Spleen (tissue), 11 donors: Measurements from ENCODE around the gene WARS2. TPM values are rescaled to one million over a fixed set of nuclear protein-coding genes. Genes with fewer than 3 reads are reported as not detected.
A peak's percentile ranks its signal among the peaks of the same experiment; 100 is the strongest.

ENCODE experiments used
- DNase-seq: peaks from one replicate; pipeline ENCODE4 v3.0.0-alpha.2; 2020
- H3K27ac ChIP-seq, 8 donors: fragments of 200-600 bp; sonication (generic) in 7 of 8; 1 replicate in 4 of 8; 2 replicates in 4 of 8; pipeline versions ENCODE4 v1.5.0 to v1.8.0; 2016 to 2021; ENCODE audit warnings: inconsistent platforms in 4 of 8, mild to moderate bottlenecking in 4 of 8, moderate library complexity in 1 of 8
- H3K27me3 ChIP-seq, 7 donors: fragments of 200-600 bp; sonication (generic) in 6 of 7; replicated peaks in 1 of 7; 1 replicate in 4 of 7; 2 replicates in 3 of 7; pipeline versions ENCODE4 v1.5.0 to v1.8.0; 2016 to 2021; ENCODE audit warnings: inconsistent platforms in 3 of 7, mild to moderate bottlenecking in 1 of 7
- H3K36me3 ChIP-seq, 6 donors: fragments of 200-600 bp; sonication (generic) in 5 of 6; 1 replicate in 4 of 6; 2 replicates in 2 of 6; pipeline versions ENCODE4 v1.5.0 to v1.8.0; 2016 to 2021; ENCODE audit warnings: inconsistent platforms in 2 of 6
- H3K4me1 ChIP-seq, 6 donors: fragments of 200-600 bp; sonication (generic) in 5 of 6; 1 replicate in 3 of 6; 2 replicates in 3 of 6; pipeline versions ENCODE4 v1.5.0 to v1.8.0; 2016 to 2021; ENCODE audit warnings: inconsistent platforms in 3 of 6
- H3K4me3 ChIP-seq, 8 donors: fragments of 200-600 bp; sonication (generic) in 7 of 8; 1 replicate in 4 of 8; 2 replicates in 4 of 8; pipeline versions ENCODE4 v1.5.0 to v1.8.0; 2016 to 2021; ENCODE audit warnings: inconsistent platforms in 4 of 8, mild to moderate bottlenecking in 4 of 8, moderate library complexity in 2 of 8
- H3K9me3 ChIP-seq, 8 donors: fragments of 200-600 bp; sonication (generic) in 7 of 8; 1 replicate in 4 of 8; 2 replicates in 4 of 8; pipeline versions ENCODE4 v1.5.0 to v1.8.0; 2016 to 2021; ENCODE audit warnings: inconsistent platforms in 4 of 8
- POLR2A ChIP-seq, 3 donors: fragments of 450-650 bp; IDR thresholded peaks; one replicate each; pipeline ENCODE4 v1.5.1; 2017; ENCODE audit warnings: antibody characterized with exemption in 3 of 3, mild to moderate bottlenecking in 1 of 3
- POLR2AphosphoS5 ChIP-seq, 3 donors: sonication (generic); formaldehyde crosslinking; IDR thresholded peaks; one replicate each; pipeline ENCODE4 v1.5.1; 2017; ENCODE audit warnings: antibody characterized with exemption in 3 of 3
- WGBS, 5 donors: extraction: QIAGEN DNeasy Blood & Tissue Kit in 3 of 5; methylation state at CpG; one replicate each; pipeline versions ENCODE4 v1.1.5 to v1.1.7; 2013 to 2018; 5-methylcytosine and 5-hydroxymethylcytosine counted together
- intact Hi-C: fragments of 100-400 bp; cut with DNase I; formaldehyde crosslinking; loops from one replicate; pipeline ENCODE4 v1.15.0; 2023; ENCODE audit warnings: low total_unique reads
- polyA plus RNA-seq, 3 donors: library from polyadenylated mRNA; stranded (reverse); fragments of 200-250 nt; gene quantifications; one replicate each; pipeline ENCODE4 v1.2.1, GENCODE V29; 2013
- total RNA-seq, 7 donors: library from RNA; depleted of rRNA in 3 of 7; stranded (reverse); fragments of >200 nt in 3 of 7; fragmentation: NEBNext Ultra II Directional in 4 of 7; extraction: Animal tissue kit (Norgen Biotek cat#: 25700) in 4 of 7; gene quantifications; one replicate each; pipeline versions ENCODE4 v1.1.0 to v1.2.1, GENCODE V29; 2016 to 2021
- TF ChIP-seq, protein P1 (sequence below), 11 experiments: fragments of 200-600 bp in 7 of 11; fragments of 450-650 bp in 4 of 11; sonication (generic) in 4 of 11; IDR thresholded peaks in 8 of 11; conservative IDR thresholded peaks in 3 of 11; 1 replicate in 7 of 11; 2 replicates in 4 of 11; pipeline versions ENCODE4 v1.4.0 to v1.8.0; 2016 to 2021; ENCODE audit warnings: antibody characterized with exemption in 11 of 11, inconsistent platforms in 4 of 11, mild to moderate bottlenecking in 1 of 11
- donor health status: healthy with polysubstance abuse.
- donor health status: DM: no; HTN: no; CAD: no; lungs with moderate emphysema.
- donor health status: DM: no; HTN: no; CAD: no.
- donor health status: Bipolar disorder and iron deficiency.
- donor health status: healthy.
- donor health status: DM: no; HTN: no; CAD: no.
- donor health status: DM: yes; HTN: yes; CAD: no.

WARS2 gene
- total and polyA plus RNA-seq, 10 donors = 2.9 to 13.0 (median 8.5) TPM

DNA sequence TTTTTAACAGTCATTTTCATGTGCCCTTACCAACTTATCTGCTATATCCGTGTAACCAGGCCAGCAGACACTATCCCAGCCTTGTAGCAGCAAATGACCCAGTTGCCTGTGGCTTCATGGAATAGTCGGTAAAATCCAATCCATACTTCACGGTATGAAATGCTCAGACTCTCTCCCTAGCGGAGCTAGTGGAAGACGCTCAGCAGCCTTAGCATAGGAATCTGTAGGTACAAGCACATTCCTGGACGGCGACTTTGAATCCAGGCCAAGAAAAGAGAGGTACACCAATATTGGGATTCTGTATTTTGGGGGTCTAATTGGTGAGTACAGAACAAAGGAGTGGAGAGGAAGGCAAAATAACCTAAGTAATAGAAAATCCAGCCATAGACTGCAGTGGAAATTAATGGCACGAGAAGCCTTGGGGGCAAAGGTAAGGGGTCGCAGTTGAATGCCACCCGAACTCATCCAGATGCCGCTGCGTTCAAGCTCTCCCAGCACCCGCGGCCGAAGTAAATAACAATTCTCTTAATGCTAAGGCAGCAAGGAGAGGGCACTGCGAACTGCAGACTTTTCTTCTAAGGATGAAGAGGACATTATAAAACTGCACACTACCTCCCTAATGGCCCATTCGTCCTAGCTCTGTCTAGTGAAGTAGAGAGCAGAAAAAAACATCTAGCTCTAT lies 134.6 kb downstream of the WARS2 start:
- TF ChIP-seq POLR2A (IDR thresholded peaks at IDR 0.05) (no peak), POLR2AphosphoS5 (IDR thresholded peaks at IDR 0.05) (no peak)
- TF ChIP-seq, protein P1, sequence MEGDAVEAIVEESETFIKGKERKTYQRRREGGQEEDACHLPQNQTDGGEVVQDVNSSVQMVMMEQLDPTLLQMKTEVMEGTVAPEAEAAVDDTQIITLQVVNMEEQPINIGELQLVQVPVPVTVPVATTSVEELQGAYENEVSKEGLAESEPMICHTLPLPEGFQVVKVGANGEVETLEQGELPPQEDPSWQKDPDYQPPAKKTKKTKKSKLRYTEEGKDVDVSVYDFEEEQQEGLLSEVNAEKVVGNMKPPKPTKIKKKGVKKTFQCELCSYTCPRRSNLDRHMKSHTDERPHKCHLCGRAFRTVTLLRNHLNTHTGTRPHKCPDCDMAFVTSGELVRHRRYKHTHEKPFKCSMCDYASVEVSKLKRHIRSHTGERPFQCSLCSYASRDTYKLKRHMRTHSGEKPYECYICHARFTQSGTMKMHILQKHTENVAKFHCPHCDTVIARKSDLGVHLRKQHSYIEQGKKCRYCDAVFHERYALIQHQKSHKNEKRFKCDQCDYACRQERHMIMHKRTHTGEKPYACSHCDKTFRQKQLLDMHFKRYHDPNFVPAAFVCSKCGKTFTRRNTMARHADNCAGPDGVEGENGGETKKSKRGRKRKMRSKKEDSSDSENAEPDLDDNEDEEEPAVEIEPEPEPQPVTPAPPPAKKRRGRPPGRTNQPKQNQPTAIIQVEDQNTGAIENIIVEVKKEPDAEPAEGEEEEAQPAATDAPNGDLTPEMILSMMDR (IDR thresholded peaks at IDR 0.05 in 8 of 11, conservative IDR thresholded peaks at IDR 0.05 in 3 of 11) = no peak
- peaks cover 16 to 45% (median 32%) of the 10 kb centered on the region in 6 donors for H3K4me1 ChIP-seq
- DNase-seq = peak; percentile 12
- H3K36me3 ChIP-seq = no peaks in the 10 kb centered on the region
- peaks cover 8 to 100% (median 89%) of the 10 kb centered on the region in 7 donors for H3K27me3 ChIP-seq
- no peak overlapping the region for H3K4me3 ChIP-seq
- intact Hi-C loops = loop anchor here (5.0 kb wide), 1 partner anchor 854 kb away; no protein-coding TSS in a partner anchor
- H3K9me3 ChIP-seq = peaks cover 0 to 19% (median 0%) of the 10 kb centered on the region in 8 donors
- H3K27ac ChIP-seq = no peak overlapping the region
- 9 to 12% (median 11%) methylated on average over 17 of the region's 17 CpGs for WGBS, 5 donors

DNA sequence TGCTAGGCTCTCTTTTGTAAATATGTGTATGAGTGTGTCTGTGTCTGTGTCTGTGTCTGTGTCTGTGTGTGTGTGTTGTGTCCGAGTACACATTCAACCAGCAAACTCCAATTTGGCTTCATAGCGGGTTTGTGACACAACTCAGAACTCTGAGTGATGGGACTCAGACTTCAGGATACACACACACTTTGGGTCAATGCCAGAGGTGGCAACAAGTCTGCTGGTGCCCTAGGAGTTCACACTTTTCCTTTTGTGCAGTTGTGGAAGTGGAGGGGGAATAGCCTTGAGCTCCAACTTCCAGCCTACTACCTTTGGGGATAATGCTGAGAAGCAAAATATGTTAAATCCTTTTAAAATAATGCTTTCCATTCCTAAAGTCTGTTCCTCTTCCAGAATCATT lies 135.7 kb downstream of the WARS2 start:
- DNase-seq = no peak
- Histone ChIP-seq H3K27me3 (peaks cover 13 to 100% (median 98%) of the 10 kb centered on the region in 7 donors), H3K4me3 (no peak overlapping the region), H3K9me3 (peaks cover 0 to 19% (median 0%) of the 10 kb centered on the region in 8 donors), H3K36me3 (no peaks in the 10 kb centered on the region), H3K4me1 (peaks cover 21 to 55% (median 40%) of the 10 kb centered on the region in 6 donors), H3K27ac (no peak overlapping the region)
- intact Hi-C loops = loop anchor here (5.0 kb wide), 1 partner anchor 852 kb away; no protein-coding TSS in a partner anchor
- 24 to 51% (median 38%) methylated on average over 2 of the region's 2 CpGs for WGBS, 5 donors
- TF ChIP-seq POLR2AphosphoS5 (IDR thresholded peaks at IDR 0.05) = no peak
- no peak for TF ChIP-seq POLR2A (IDR thresholded peaks at IDR 0.05)
- TF ChIP-seq, protein P1 (IDR thresholded peaks at IDR 0.05 in 8 of 11, conservative IDR thresholded peaks at IDR 0.05 in 3 of 11) = no peak

DNA sequence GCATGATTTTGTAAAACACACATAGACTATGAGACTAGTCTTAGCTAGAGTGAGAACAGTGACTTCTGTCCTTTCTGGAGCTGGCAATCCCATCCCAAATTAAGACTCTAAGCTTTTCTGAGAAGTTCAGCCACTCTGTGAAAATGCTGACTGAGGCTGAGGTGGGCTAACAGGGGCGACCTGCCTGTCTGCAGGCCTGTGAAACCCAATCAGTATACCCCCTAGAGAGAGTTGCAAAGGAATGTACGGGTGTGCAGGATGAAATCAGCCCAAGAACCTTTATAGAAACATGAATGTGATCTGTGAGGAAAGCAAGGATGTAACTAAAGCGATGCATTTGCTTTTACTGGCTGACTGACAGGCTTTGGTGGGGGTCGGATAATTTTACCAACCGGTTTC lies 136.3 kb downstream of the WARS2 start:
- Histone ChIP-seq H3K9me3 (peaks cover 0 to 19% (median 0%) of the 10 kb centered on the region in 8 donors), H3K27me3 (peaks cover 15 to 100% (median 99%) of the 10 kb centered on the region in 7 donors), H3K4me3 (no peak overlapping the region), H3K27ac (no peak overlapping the region), H3K4me1 (peaks cover 21 to 55% (median 39%) of the 10 kb centered on the region in 6 donors), H3K36me3 (no peaks in the 10 kb centered on the region)
- peak; percentile 15 for DNase-seq
- WGBS, 5 donors = 20 to 26% (median 22%) methylated on average over 5 of the region's 5 CpGs
- no peak for TF ChIP-seq POLR2A (IDR thresholded peaks at IDR 0.05)
- TF ChIP-seq, protein P1 (IDR thresholded peaks at IDR 0.05 in 8 of 11, conservative IDR thresholded peaks at IDR 0.05 in 3 of 11) = no peak
- no peak for TF ChIP-seq POLR2AphosphoS5 (IDR thresholded peaks at IDR 0.05)
- intact Hi-C loops = no loop called here

DNA sequence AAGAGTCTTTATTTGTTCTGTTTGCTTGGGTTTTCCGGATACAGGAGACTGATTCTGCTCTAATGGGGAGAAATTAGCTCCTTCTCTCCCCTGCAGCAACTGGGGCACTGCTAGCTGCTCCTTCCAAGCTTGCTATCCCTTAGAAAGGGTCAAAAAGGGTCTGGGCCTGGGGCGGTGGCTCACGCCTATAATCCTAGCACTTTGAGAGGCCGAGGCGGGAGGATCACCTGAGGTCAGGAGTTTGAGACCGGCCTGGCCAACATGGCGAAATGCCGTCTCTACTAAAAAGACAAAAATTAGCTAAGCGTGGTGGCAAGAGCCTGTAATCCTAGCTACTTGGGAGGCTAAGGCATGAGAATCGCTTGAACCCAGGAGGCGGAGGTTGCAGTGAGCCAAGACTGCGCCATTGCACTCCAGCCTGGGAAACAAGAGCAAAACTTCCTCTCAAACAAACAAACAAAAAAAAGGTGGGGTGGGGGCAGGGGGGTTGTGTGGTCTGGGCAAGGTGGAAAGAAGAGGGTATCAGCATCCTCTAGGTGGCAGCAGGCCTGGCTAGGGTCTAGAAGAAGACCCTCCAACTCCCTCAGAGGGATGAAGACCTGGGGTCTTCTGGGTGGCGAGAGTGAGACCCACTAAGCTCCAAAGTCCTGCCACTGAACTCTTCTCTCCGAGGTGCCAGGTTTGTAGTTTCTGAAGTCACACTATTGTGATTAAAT lies 136.9 kb downstream of the WARS2 start:
- H3K27ac ChIP-seq = no peak overlapping the region
- H3K36me3 ChIP-seq = no peaks in the 10 kb centered on the region
- H3K4me1 ChIP-seq = peaks cover 21 to 49% (median 35%) of the 10 kb centered on the region in 6 donors
- peak; percentile 25 for DNase-seq
- no peak overlapping the region for H3K4me3 ChIP-seq
- 40 to 49% (median 44%) methylated on average over 14 of the region's 14 CpGs for WGBS, 5 donors
- H3K9me3 ChIP-seq = peaks cover 0 to 19% (median 0%) of the 10 kb centered on the region in 8 donors
- TF ChIP-seq, protein P1 (IDR thresholded peaks at IDR 0.05 in 8 of 11, conservative IDR thresholded peaks at IDR 0.05 in 3 of 11) = no peak
- TF ChIP-seq POLR2AphosphoS5 (IDR thresholded peaks at IDR 0.05) (no peak), POLR2A (IDR thresholded peaks at IDR 0.05) (no peak)
- intact Hi-C loops = no loop called here
- peaks cover 14 to 100% (median 99%) of the 10 kb centered on the region in 7 donors for H3K27me3 ChIP-seq
